Tibial artery (tissue), 4 donors: ENCODE results near the gene FANCL.
"Not testable (repeated sequence)": the region's sequence is repeated elsewhere in the genome, so short reads cannot be mapped to it uniquely, and the experiment has no call there.

ENCODE experiments used
- DNase-seq, 2 donors: peaks; one replicate each; pipeline ENCODE4 v3.0.0-alpha.2; 2019
- H3K27ac ChIP-seq, 2 donors: fragments of 200-600 bp; sonication (generic) in 1 of 2; 1 replicate in 1 of 2; 2 replicates in 1 of 2; pipeline ENCODE4 v1.5.1; 2018 to 2019; ENCODE audit warnings: mild to moderate bottlenecking in 1 of 2
- H3K27me3 ChIP-seq, 2 donors: fragments of 200-600 bp; sonication (generic) in 1 of 2; one replicate each; pipeline versions ENCODE4 v1.5.1 to v1.6.0; 2016 to 2019
- H3K36me3 ChIP-seq, 3 donors: fragments of 200-600 bp; sonication (generic) in 2 of 3; one replicate each; pipeline ENCODE4 v1.5.1; 2016 to 2019; ENCODE audit warnings: mild to moderate bottlenecking in 2 of 3
- H3K4me1 ChIP-seq, 4 donors: fragments of 200-600 bp; sonication (generic) in 2 of 4; 1 replicate in 3 of 4; 2 replicates in 1 of 4; pipeline ENCODE4 v1.5.1; 2016 to 2019
- H3K4me3 ChIP-seq, 2 donors: fragments of 200-600 bp; sonication (generic) in 1 of 2; 1 replicate in 1 of 2; 2 replicates in 1 of 2; pipeline ENCODE4 v1.5.1; 2018 to 2019; ENCODE audit warnings: mild to moderate bottlenecking in 2 of 2
- H3K9me3 ChIP-seq, 3 donors: fragments of 200-600 bp; sonication (generic) in 1 of 3; one replicate each; pipeline ENCODE4 v1.5.1; 2016 to 2019
- intact Hi-C: fragments of 100-400 bp; cut with DNase I; formaldehyde crosslinking; loops from one replicate; pipeline ENCODE4 v1.15.0; 2023; ENCODE audit warnings: low total_unique reads
- TF ChIP-seq, protein P1 (sequence below), 2 experiments: fragments of 200-600 bp in 1 of 2; fragments of 450-650 bp in 1 of 2; IDR thresholded peaks; one replicate each; pipeline ENCODE4 v1.5.1; 2017 to 2019; ENCODE audit warnings: antibody characterized with exemption in 2 of 2, mild to moderate bottlenecking in 1 of 2, moderate library complexity in 1 of 2

The FANCL gene

DNA sequence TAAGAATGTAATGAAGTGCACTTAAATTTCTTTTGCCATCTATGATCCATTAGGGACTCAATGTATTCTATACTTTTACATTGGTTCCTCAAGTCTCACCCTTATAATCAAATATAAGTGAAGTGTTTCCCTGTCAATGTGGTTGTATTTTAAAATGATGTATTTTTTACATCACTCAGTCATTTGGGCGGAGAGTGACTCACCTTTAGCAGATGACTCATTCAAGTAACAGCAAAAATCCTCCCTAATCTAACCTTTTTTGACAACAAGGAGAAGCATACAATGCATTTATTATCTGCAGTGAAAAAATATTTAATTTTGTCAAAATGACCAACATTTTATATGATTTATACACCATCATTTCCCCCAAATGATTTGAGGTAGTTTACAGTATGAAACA lies 94.4 kb downstream of the FANCL start:
- Histone ChIP-seq H3K36me3 (no peaks in the 10 kb centered on the region), H3K4me1 (no peaks in the 10 kb centered on the region), H3K27me3 (no peaks in the 10 kb centered on the region), H3K27ac (no peak overlapping the region), H3K9me3 (no peaks in the 10 kb centered on the region), H3K4me3 (no peak overlapping the region)
- TF ChIP-seq, protein P1, sequence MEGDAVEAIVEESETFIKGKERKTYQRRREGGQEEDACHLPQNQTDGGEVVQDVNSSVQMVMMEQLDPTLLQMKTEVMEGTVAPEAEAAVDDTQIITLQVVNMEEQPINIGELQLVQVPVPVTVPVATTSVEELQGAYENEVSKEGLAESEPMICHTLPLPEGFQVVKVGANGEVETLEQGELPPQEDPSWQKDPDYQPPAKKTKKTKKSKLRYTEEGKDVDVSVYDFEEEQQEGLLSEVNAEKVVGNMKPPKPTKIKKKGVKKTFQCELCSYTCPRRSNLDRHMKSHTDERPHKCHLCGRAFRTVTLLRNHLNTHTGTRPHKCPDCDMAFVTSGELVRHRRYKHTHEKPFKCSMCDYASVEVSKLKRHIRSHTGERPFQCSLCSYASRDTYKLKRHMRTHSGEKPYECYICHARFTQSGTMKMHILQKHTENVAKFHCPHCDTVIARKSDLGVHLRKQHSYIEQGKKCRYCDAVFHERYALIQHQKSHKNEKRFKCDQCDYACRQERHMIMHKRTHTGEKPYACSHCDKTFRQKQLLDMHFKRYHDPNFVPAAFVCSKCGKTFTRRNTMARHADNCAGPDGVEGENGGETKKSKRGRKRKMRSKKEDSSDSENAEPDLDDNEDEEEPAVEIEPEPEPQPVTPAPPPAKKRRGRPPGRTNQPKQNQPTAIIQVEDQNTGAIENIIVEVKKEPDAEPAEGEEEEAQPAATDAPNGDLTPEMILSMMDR (IDR thresholded peaks at IDR 0.05), result no peak
- intact Hi-C loops, result no loop called here
- DNase-seq, result no peak

DNA sequence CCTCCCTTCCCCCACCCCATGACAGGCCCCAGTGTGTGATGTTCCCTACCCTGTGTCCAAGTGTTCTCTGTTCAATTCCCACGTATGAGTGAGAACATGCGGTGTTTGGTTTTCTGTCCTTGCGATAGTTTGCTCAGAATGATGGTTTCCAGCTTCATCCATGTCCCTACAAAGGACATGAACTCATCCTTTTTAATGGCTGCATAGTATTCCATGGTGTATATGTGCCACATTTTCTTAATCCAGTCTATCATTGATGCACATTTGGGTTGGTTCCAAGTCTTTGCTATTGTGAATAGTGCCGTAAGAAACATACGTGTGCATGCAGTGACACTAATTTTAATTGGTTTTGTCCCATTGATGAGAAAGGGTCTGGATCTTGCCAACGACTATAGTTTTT lies 95.4 kb downstream of the FANCL start:
- not testable (repeated sequence) for H3K4me1 ChIP-seq

DNA sequence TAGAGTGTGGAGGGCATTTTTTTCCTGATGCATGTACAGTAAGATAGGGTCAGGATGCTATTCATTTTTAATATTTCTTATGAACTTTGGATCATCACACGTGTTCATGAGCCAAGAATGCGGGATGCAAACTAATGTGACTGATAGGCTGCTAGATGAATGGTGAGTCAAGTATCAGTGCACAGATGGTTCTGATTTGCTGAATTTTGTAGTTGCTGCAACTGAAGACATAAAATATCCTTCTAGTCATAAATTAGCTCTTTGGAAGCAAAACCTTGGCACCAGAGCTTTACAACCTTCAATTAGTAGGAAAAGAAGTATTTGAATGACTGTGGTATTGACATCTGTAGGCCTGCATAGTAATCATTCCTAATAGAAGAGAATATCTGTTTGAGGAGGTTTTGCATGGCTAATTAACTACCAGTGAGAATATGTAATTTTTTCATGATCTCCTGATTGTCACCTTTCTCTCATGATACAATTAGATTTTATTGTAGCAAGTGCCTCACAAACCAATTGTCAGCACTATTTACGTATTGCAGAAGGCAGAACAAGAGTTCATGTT lies 100.5 kb downstream of the FANCL start:
- Histone ChIP-seq H3K27ac (no peak overlapping the region), H3K4me1 (peaks cover 0 to 7% (median 0%) of the 10 kb centered on the region in 4 donors), H3K36me3 (peaks cover 0 to 4% (median 3%) of the 10 kb centered on the region in 3 donors), H3K27me3 (no peaks in the 10 kb centered on the region), H3K9me3 (no peaks in the 10 kb centered on the region), H3K4me3 (no peak overlapping the region)
- intact Hi-C loops, result no loop called here
- TF ChIP-seq, protein P1 (IDR thresholded peaks at IDR 0.05), result no peak
- DNase-seq, result no peak

More for the DNA sequence above, 95.4 kb downstream of the FANCL start:
- H3K27ac ChIP-seq, DNase-seq, H3K9me3 ChIP-seq, H3K4me3 ChIP-seq, intact Hi-C loops, H3K36me3 ChIP-seq, H3K27me3 ChIP-seq: not testable (repeated sequence)

DNA sequence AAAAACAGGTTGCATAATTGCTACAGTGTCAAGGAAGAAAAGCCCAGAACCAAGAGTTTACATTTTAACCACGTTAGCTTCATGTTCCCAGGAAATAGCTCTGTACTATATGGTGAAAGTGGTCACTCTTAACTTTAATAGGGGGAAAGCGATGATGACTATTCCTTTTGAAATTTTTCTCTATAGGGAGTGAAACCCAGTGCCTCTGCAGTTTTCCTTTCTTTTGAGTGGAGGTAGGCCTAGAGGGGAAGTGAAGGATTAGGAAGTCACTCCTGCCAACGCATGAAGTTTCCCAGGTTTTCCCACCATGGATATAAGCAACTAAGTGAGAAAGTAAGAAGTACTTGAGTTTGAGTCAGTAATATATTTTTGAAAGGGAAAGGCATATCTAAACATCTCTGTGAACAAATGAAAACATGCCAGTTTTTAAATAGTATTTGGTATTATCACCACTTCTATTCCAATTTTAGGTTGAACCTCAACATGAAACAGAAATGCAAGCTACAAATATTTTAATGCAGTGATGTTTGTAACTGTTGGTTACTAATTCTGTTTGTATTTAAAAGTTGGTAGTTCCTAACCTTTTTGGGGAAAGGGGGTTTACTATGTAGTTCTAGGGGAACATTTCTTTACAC lies 102.6 kb downstream of the FANCL start:
- TF ChIP-seq, protein P1 (IDR thresholded peaks at IDR 0.05), result no peak
- H3K9me3 ChIP-seq, result no peaks in the 10 kb centered on the region
- intact Hi-C loops, result no loop called here
- H3K4me3 ChIP-seq, result no peak overlapping the region
- H3K27me3 ChIP-seq, result no peaks in the 10 kb centered on the region
- DNase-seq, result no peak
- H3K4me1 ChIP-seq, result peaks cover 0 to 7% (median 0%) of the 10 kb centered on the region in 4 donors
- H3K36me3 ChIP-seq, result peaks cover 0 to 4% (median 3%) of the 10 kb centered on the region in 3 donors
- no peak overlapping the region for H3K27ac ChIP-seq

DNA sequence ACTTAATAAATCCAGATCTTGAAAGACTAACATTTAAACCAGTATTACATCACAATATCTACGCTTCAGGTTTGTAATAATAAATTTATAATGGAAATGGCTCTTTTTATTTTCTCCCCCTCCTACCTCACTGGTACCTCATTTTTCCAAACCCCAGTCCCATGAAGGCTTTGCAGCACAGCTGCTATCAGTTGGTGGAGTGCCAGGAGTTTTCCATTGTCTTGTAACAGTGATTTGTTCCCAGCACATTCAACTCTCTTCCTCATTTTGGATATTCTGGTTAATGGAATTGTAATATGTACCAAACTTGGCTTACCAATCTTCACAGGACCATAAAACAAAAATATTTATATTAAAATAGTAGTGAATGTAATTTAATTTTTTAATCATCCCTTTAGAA lies 103.3 kb downstream of the FANCL start:
- intact Hi-C loops, result no loop called here
- no peak overlapping the region for H3K27ac ChIP-seq

DNA sequence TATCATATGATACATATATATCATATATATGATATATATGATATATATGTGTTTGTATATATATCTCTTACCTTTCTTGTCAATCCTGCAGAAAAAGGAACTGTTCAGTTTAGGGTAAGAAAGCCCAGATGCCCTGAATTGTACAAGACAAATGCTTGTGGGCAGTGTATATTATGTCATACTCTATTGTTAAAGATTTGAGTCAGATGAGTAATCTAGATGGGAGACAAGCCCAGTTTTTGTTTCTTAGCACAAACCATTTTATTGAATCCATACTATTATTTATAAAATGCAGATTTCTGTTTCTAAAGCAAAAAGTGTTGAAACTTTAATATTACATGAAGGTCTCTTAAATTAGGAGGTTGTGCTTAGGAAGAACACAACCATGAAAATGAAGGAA lies 103.9 kb downstream of the FANCL start:
- intact Hi-C loops, result no loop called here
- no peak for DNase-seq
- H3K27ac ChIP-seq, result no peak overlapping the region
- H3K9me3 ChIP-seq, result no peaks in the 10 kb centered on the region
- H3K27me3 ChIP-seq, result no peaks in the 10 kb centered on the region
- TF ChIP-seq, protein P1 (IDR thresholded peaks at IDR 0.05), result no peak
- H3K4me3 ChIP-seq, result no peak overlapping the region
- peaks cover 3 to 4% (median 3%) of the 10 kb centered on the region in 3 donors for H3K36me3 ChIP-seq
- H3K4me1 ChIP-seq, result peaks cover 0 to 7% (median 0%) of the 10 kb centered on the region in 4 donors

More for the DNA sequence above, 103.3 kb downstream of the FANCL start:
- Histone ChIP-seq H3K36me3 (peaks cover 0 to 4% (median 3%) of the 10 kb centered on the region in 3 donors), H3K4me3 (no peak overlapping the region), H3K9me3 (no peaks in the 10 kb centered on the region), H3K4me1 (peaks cover 0 to 7% (median 0%) of the 10 kb centered on the region in 4 donors), H3K27me3 (no peaks in the 10 kb centered on the region)
- TF ChIP-seq, protein P1 (IDR thresholded peaks at IDR 0.05), result no peak
- DNase-seq, result no peak
